Stimulated activated CD8-positive, alpha-beta memory T cell treated with anti-CD3 and anti-CD28 coated beads, Interleukin-12 subunit alpha, Interleukin-12 subunit beta, amount 100 ng/mL, for 4 hours (primary cell): ENCODE data around the gene DYRK4.
A peak's percentile ranks its signal among the peaks of the same experiment; 100 is the strongest.
"Not testable (repeated sequence)": the region's sequence is repeated elsewhere in the genome, so short reads cannot be mapped to it uniquely, and the experiment has no call there.

Experiments used
- DNase-seq: peaks from one replicate; pipeline ENCODE4 v3.0.0-alpha.2; 2020; ENCODE audit warnings: low read depth

The DYRK4 gene

DNA sequence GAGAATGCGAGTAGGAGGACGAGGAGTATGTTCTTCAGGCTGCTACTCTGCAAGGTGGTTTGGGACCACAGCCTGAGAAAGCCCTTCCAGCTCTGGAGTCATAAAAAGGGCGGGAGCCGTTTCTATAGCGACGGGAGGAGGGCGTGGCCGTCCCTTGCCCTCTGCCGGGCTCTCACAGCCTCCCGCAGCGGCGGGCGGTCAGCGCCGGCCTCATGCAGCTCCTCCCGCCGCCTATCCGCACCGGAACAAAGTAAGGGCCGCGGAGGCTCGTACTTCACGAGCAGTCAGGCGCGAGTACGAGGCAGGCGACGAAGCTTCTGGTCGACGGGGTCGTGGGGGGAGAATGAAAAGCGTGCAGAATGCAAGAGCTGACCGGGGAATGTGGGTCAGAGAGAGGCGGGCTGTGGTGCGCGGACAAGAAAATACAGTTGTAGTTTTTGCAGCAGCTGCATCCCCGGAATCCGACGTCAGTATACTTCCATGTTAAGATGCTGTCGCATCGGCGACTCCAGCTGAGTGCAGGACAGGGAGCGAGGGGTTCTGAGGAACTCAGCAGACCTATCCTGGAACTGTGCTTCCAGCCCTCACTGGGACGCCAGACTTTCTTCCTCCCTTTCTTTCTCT lies at the start of gene DYRK4:
DYRK4 (plus strand) TSS at position 175 of the 624 bp plus-strand sequence; CDS start at position 213, 38 bp downstream.
- no peak for DNase-seq

GRCh38 chr12:4518106-4518728 lies 43.8 kb upstream of the DYRK4 start:
- DNase-seq: no peak

GRCh38 chr12:4523443-4523842 lies 38.6 kb upstream of the DYRK4 start:
- not testable (repeated sequence) for DNase-seq

DNA sequence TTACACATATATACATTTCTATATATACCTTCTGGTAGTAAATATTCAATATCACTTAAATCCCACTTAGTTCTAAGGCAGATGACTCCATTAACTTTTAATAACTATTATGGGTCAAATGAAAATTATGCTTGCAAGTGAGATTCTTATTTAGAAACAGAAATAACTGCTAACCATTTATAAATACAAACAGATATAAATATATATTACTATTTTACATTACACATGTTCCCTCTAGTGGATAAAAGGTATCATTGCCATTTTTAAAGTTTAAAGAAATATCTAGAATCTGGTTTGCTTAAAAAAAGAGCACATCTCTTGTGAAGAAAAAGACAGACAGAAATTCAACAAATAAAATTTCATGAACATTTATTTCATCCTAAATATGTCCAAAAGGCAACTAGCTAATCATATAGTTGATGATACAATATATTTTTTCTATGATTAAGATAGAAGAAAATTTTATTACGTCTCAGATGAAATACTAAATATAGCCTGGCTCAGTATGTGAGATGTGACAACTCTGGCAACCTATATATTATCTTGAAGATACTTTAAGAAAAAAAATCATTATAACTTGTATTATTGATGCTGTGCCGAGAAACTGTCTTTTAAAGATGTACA lies 35.0 kb upstream of the DYRK4 start:
- no peak for DNase-seq

GRCh38 chr12:4530160-4530559 lies 31.8 kb upstream of the DYRK4 start:
- DNase-seq: no peak

DNA sequence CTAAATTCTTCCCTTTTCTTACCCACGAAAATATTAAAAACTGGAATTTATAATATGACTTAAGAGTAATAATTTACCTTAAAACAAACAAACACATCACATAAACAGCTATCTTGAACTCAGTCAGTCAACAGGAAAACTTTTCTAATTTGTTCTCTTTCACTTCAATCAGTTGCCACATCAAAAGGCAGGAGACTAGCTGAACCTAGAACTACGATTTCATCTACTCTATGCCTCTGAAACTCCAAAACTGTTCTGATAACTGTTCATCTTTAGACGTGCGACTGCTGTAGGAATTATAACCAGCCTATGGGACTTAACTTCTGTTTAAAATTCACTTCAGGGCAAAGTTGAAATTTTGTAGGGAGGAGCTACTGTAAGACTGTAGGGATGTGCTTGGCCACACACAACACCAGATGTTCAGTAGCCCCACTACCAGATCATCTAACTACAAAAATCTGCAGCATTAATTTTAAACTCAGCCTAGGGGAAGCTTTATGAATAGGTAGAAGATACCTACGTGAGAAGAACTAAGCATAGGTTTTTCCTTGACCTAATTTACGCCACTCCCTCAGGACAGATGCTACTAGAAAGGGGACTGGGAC lies 30.9 kb upstream of the DYRK4 start:
- DNase-seq: no peak

GRCh38 chr12:4535092-4535491 lies 26.9 kb upstream of the DYRK4 start:
- no peak for DNase-seq

GRCh38 chr12:4535871-4536270 lies 26.1 kb upstream of the DYRK4 start:
- no peak for DNase-seq

GRCh38 chr12:4538207-4539160 lies 23.5 kb upstream of the DYRK4 start, which contains the start of gene RAD51AP1:
Gene RAD51AP1 (plus strand): TSS chr12:4538890. CDS start chr12:4538940, 50 bp downstream.
- DNase-seq: peak; percentile 92

GRCh38 chr12:4539167-4539870 lies 22.7 kb upstream of the DYRK4 start:
- DNase-seq: no peak

GRCh38 chr12:4540170-4540569 lies 21.8 kb upstream of the DYRK4 start:
- no peak for DNase-seq

- no peak for DNase-seq
Observed at GRCh38 chr12:4540638-4541037, 21.4 kb upstream of the DYRK4 start.

DNA sequence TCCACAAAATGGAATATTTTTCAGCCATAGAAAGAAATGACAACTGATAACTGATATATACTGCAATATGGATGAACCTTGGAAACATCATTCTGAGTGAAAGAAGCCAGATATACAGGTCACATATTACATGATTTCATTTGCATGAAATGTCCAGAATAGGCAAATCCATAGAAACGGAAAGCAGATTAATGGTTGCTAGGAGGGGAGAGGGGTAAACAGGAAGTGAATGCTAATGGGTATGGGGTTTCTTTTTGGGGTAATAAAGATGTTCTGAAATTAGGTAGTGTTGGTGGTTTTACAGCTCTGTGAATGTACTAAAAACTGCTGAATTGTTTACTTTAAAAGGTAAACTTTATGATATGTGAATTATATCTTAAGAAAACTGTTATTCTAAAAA lies 16.8 kb upstream of the DYRK4 start:
- DNase-seq: no peak

- DNase-seq: no peak
Observed at GRCh38 chr12:4552191-4552590, 9.8 kb upstream of the DYRK4 start.

DNA sequence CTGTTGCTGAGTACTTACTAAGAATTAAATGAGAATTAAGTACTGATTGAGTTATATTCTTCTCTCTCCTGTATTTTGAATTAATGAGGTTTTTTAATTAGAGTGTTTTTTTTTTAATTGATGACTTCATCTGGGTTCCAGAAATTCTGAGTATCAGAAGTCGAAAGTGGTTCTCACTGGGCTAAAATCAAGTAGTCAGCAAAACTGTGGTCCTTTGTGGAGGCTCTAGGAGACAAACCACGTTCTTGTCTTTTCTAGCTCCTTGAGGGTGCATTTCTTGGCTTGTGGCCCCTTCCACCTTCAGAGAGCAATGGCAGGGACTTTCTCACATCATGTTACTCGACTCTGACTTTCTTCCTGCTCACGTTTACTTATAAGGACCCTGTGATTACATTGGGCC lies 8.1 kb upstream of the DYRK4 start:
- no peak for DNase-seq

GRCh38 chr12:4555804-4556203 lies 6.2 kb upstream of the DYRK4 start:
- DNase-seq: no peak

GRCh38 chr12:4556735-4557530 lies 5.1 kb upstream of the DYRK4 start:
- DNase-seq: no peak

GRCh38 chr12:4557586-4557985 lies 4.4 kb upstream of the DYRK4 start:
- DNase-seq: no peak

DNA sequence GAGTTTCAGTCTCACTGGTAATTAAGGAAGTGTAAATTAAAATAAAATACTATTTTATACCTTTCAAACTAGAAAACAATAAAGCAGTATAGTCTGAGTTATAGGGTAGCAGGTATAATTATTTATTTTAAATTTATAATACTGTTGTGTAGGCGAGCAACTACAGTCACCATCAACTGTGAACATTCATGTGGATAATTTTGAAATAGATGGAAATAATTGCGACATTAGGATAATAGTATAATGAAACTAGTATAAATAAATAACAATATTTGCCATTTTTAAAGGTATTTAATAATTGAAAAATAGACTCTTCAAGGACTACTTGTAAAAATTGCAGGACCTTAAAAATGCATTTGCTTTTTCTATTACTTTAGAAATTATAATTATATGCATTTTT lies 3.8 kb upstream of the DYRK4 start:
- DNase-seq: no peak

DNA sequence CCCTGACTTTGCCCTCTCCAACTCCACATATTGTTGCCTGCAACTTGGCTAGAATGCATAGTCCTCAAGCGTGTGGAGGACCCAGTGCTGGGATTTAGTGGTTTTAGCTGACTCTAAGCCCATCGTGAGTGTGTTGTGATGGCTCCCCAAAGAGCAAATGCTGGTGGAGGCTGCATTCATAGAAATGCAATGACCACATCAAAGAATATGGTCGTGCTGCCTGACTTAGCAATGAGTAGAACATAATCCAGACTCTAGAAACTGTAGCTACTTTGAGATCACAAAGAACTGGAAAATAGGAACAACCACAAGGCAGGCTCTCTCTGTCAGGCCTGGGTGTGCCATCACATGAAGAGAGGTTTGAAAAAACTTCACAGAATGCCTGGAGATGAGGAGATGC lies 1.3 kb downstream of the DYRK4 start:
- DNase-seq: no peak
